Gastroesophageal sphincter (tissue), 4 donors: ENCODE data around the gene GNE. TPM values are rescaled to one million over a fixed set of nuclear protein-coding genes. Genes with fewer than 3 reads are reported as not detected.
"Not testable (repeated sequence)": the region's sequence is repeated elsewhere in the genome, so short reads cannot be mapped to it uniquely, and the experiment has no call there.

Source experiments
- ATAC-seq: fragments of 150-250 bp; one replicate; pipeline ENCODE4 v1.9.1; 2016; ENCODE audit warnings: mild to moderate bottlenecking, moderate library complexity
- H3K27ac ChIP-seq, 4 donors: fragments of 200-600 bp; sonication (generic) in 3 of 4; 1 replicate in 3 of 4; 2 replicates in 1 of 4; pipeline ENCODE4 v1.5.1; 2016 to 2019
- H3K27me3 ChIP-seq: fragments of 200-600 bp; sonication (generic); one replicate; pipeline ENCODE4 v1.5.1; 2019
- H3K36me3 ChIP-seq, 2 donors: fragments of 200-600 bp; sonication (generic); one replicate each; pipeline ENCODE4 v1.5.1; 2019; ENCODE audit warnings: control low read depth in 1 of 2
- H3K4me1 ChIP-seq, 3 donors: fragments of 200-600 bp; sonication (generic); 1 replicate in 2 of 3; 2 replicates in 1 of 3; pipeline ENCODE4 v1.5.1; 2016 to 2019; ENCODE audit warnings: control low read depth in 2 of 3
- H3K4me3 ChIP-seq, 2 donors: fragments of 200-600 bp; sonication (generic); one replicate each; pipeline ENCODE4 v1.5.1; 2019; ENCODE audit warnings: mild to moderate bottlenecking in 1 of 2, moderate library complexity in 1 of 2
- H3K9me3 ChIP-seq, 3 donors: fragments of 200-600 bp; sonication (generic); one replicate each; pipeline ENCODE4 v1.5.1; 2017 to 2019; ENCODE audit warnings: control low read depth in 2 of 3
- CTCF ChIP-seq, 4 experiments: fragments of 200-600 bp in 2 of 4; fragments of 450-650 bp in 2 of 4; sonication (generic) in 1 of 4; IDR thresholded peaks; one replicate each; pipeline ENCODE4 v1.5.1; 2017 to 2019; ENCODE audit warnings: antibody characterized with exemption in 4 of 4, mild to moderate bottlenecking in 2 of 4, moderate library complexity in 2 of 4
- EP300 ChIP-seq: sonication (generic); formaldehyde crosslinking; IDR thresholded peaks from one replicate; pipeline ENCODE4 v1.6.1; 2017; ENCODE audit warnings: antibody characterized with exemption, mild to moderate bottlenecking
- POLR2A ChIP-seq, 2 donors: fragments of 450-650 bp; IDR thresholded peaks; one replicate each; pipeline ENCODE4 v1.6.1; 2017; ENCODE audit warnings: antibody characterized with exemption in 2 of 2, mild to moderate bottlenecking in 2 of 2, moderate library complexity in 1 of 2
- POLR2AphosphoS5 ChIP-seq: sonication (generic); formaldehyde crosslinking; IDR thresholded peaks from one replicate; pipeline ENCODE4 v1.6.1; 2017; ENCODE audit warnings: antibody characterized with exemption
- WGBS, 2 donors: methylation state at CpG; one replicate each; pipeline ENCODE4 v1.1.5; 2018; ENCODE audit warnings: low coverage in 1 of 2; 5-methylcytosine and 5-hydroxymethylcytosine counted together
- total RNA-seq, 4 donors: library from RNA; depleted of rRNA; stranded (reverse); fragments of >200 nt; gene quantifications; one replicate each; pipeline ENCODE4 v1.1.0, GENCODE V29; 2016

Gene GNE
- total RNA-seq, 4 donors from 2014 or later: 27.3 to 34.2 (median 31.1) TPM

GRCh38 chr9:36247356-36247755, 10.9 kb downstream of the GNE start:
- no peak overlapping the region for H3K27ac ChIP-seq
- TF ChIP-seq CTCF (IDR thresholded peaks at IDR 0.05) (no peak), POLR2AphosphoS5 (no peak), POLR2A (IDR thresholded peaks at IDR 0.05) (no peak), EP300 (no peak)
- peaks cover 0 to 62% of the 10 kb centered on the region in 2 donors for H3K36me3 ChIP-seq
- no peaks in the 10 kb centered on the region for H3K27me3 ChIP-seq
- H3K9me3 ChIP-seq: no peaks in the 10 kb centered on the region
- peaks cover 0 to 38% (median 4%) of the 10 kb centered on the region in 3 donors for H3K4me1 ChIP-seq
- no peak for ATAC-seq
- WGBS, 2 donors: 71 to 80% methylated on average over 1 of the region's 3 CpGs
- no peak overlapping the region for H3K4me3 ChIP-seq

GRCh38 chr9:36245906-36246305, 12.3 kb downstream of the GNE start:
- Histone ChIP-seq H3K36me3 (peaks cover 0 to 77% of the 10 kb centered on the region in 2 donors), H3K27me3 (no peaks in the 10 kb centered on the region), H3K27ac (no peak overlapping the region), H3K4me3 (no peak overlapping the region), H3K4me1 (peaks cover 0 to 23% (median 4%) of the 10 kb centered on the region in 3 donors), H3K9me3 (no peaks in the 10 kb centered on the region)
- 83 to 92% methylated on average over 2 to 6 of the region's 6 CpGs for WGBS, 2 donors
- TF ChIP-seq EP300 (no peak), POLR2A (IDR thresholded peaks at IDR 0.05) (no peak), CTCF (IDR thresholded peaks at IDR 0.05) (no peak), POLR2AphosphoS5 (no peak)
- no peak for ATAC-seq

- ATAC-seq, H3K4me1 ChIP-seq, H3K27me3 ChIP-seq, H3K9me3 ChIP-seq, H3K4me3 ChIP-seq, H3K27ac ChIP-seq: not testable (repeated sequence)
- WGBS, 2 donors: 83 to 88% methylated on average over 1 to 3 of the region's 3 CpGs
- peaks cover 0 to 77% of the 10 kb centered on the region in 2 donors for H3K36me3 ChIP-seq
These were observed 18.6 kb downstream of the GNE start for GRCh38 chr9:36239675-36240074.

- peaks cover 0 to 77% of the 10 kb centered on the region in 2 donors for H3K36me3 ChIP-seq
- H3K9me3 ChIP-seq, H3K4me3 ChIP-seq, H3K27ac ChIP-seq, H3K27me3 ChIP-seq, H3K4me1 ChIP-seq, ATAC-seq: not testable (repeated sequence)
- 100% methylated on average over 1 to 7 of the region's 7 CpGs for WGBS, 2 donors
These were observed 19.0 kb downstream of the GNE start for GRCh38 chr9:36239205-36239604.

GRCh38 chr9:36237230-36237629, 21.0 kb downstream of the GNE start:
- peaks cover 0 to 77% of the 10 kb centered on the region in 2 donors for H3K36me3 ChIP-seq
- H3K27ac ChIP-seq: no peak overlapping the region
- ATAC-seq: no peak
- H3K4me1 ChIP-seq: peaks cover 0 to 8% (median 0%) of the 10 kb centered on the region in 3 donors
- no peaks in the 10 kb centered on the region for H3K9me3 ChIP-seq
- TF ChIP-seq POLR2A (IDR thresholded peaks at IDR 0.05): no peak
- no peak for TF ChIP-seq POLR2AphosphoS5
- TF ChIP-seq CTCF (IDR thresholded peaks at IDR 0.05): no peak
- no peak for TF ChIP-seq EP300
- H3K27me3 ChIP-seq: no peaks in the 10 kb centered on the region
- no peak overlapping the region for H3K4me3 ChIP-seq
- WGBS, 2 donors: 97 to 100% methylated on average over 1 to 3 of the region's 3 CpGs

GRCh38 chr9:36222449-36222848, 35.8 kb downstream of the GNE start:
- H3K4me3 ChIP-seq: no peak overlapping the region
- no peaks in the 10 kb centered on the region for H3K27me3 ChIP-seq
- no peak for ATAC-seq
- no peak overlapping the region for H3K27ac ChIP-seq
- no peak for TF ChIP-seq POLR2AphosphoS5
- no peak for TF ChIP-seq EP300
- no peak for TF ChIP-seq CTCF (IDR thresholded peaks at IDR 0.05)
- no peak for TF ChIP-seq POLR2A (IDR thresholded peaks at IDR 0.05)
- peaks cover 0 to 2% (median 0%) of the 10 kb centered on the region in 3 donors for H3K4me1 ChIP-seq
- peaks cover 0 to 100% of the 10 kb centered on the region in 2 donors for H3K36me3 ChIP-seq
- peaks cover 0 to 6% (median 0%) of the 10 kb centered on the region in 3 donors for H3K9me3 ChIP-seq
- WGBS, 2 donors: 100% methylated on average over 1 of the region's 1 CpG; no CpG with 5 or more reads in 1 of the 2 donors
